ENCODE data around the gene PDX1.

Gene PDX1

GRCh38 chr13:27918041-27918917 lies 1.5 kb upstream of the PDX1 start:
- no peaks in the 10 kb centered on the region for H3K9me3 ChIP-seq (ENCODE audit: low read length)
- H3K4me2 ChIP-seq (ENCODE audit: low read length) = no peak overlapping the region
- no peaks in the 10 kb centered on the region for H3K9me2 ChIP-seq (ENCODE audit: low read depth, low read length)
- H3K9ac ChIP-seq (ENCODE audit: low read length) = no peak overlapping the region
- H3K36me3 ChIP-seq (ENCODE audit: insufficient read depth, low read length) = no peaks in the 10 kb centered on the region
- H3K27ac ChIP-seq (ENCODE audit: low read depth, low read length, poor library complexity, severe bottlenecking) = no peak overlapping the region
- no peaks in the 10 kb centered on the region for H4K20me1 ChIP-seq (ENCODE audit: insufficient read depth, low read length)
- no peak overlapping the region for H2AFZ ChIP-seq (ENCODE audit: low read length)
- H3K4me1 ChIP-seq (ENCODE audit: insufficient read depth, low read length, severe bottlenecking) = no peaks in the 10 kb centered on the region
- no peak overlapping the region for H3K4me3 ChIP-seq (ENCODE audit: low read depth, low read length, poor library complexity, severe bottlenecking)
- no peaks in the 10 kb centered on the region for H3K79me2 ChIP-seq (ENCODE audit: insufficient read depth, low read length)
- H3K27me3 ChIP-seq (ENCODE audit: insufficient read depth, low read length) = no peaks in the 10 kb centered on the region
- TF ChIP-seq CTCF (IDR thresholded peaks at IDR 0.05; ENCODE audit: low read length) (no peak), EZH2 (IDR thresholded peaks at IDR 0.05; ENCODE audit: borderline replicate concordance, low read length) (no peak)
- H3F3A ChIP-seq (ENCODE audit: insufficient read depth, low read length) = no peaks in the 10 kb centered on the region

GRCh38 chr13:27918918-27919658 lies 712 bp upstream of the PDX1 start:
- H3K4me3 ChIP-seq (ENCODE audit: low read depth, low read length, poor library complexity, severe bottlenecking) = no peak overlapping the region
- no peaks in the 10 kb centered on the region for H3K9me2 ChIP-seq (ENCODE audit: low read depth, low read length)
- no peak overlapping the region for H2AFZ ChIP-seq (ENCODE audit: low read length)
- H3K27ac ChIP-seq (ENCODE audit: low read depth, low read length, poor library complexity, severe bottlenecking) = no peak overlapping the region
- no peaks in the 10 kb centered on the region for H3K9me3 ChIP-seq (ENCODE audit: low read length)
- H3K4me2 ChIP-seq (ENCODE audit: low read length) = no peak overlapping the region
- H3K27me3 ChIP-seq (ENCODE audit: insufficient read depth, low read length) = no peaks in the 10 kb centered on the region
- H3K36me3 ChIP-seq (ENCODE audit: insufficient read depth, low read length) = no peaks in the 10 kb centered on the region
- H4K20me1 ChIP-seq (ENCODE audit: insufficient read depth, low read length) = no peaks in the 10 kb centered on the region
- H3K4me1 ChIP-seq (ENCODE audit: insufficient read depth, low read length, severe bottlenecking) = no peaks in the 10 kb centered on the region
- H3F3A ChIP-seq (ENCODE audit: insufficient read depth, low read length) = no peaks in the 10 kb centered on the region
- H3K9ac ChIP-seq (ENCODE audit: low read length) = no peak overlapping the region
- no peaks in the 10 kb centered on the region for H3K79me2 ChIP-seq (ENCODE audit: insufficient read depth, low read length)
- no peak for TF ChIP-seq CTCF (IDR thresholded peaks at IDR 0.05; ENCODE audit: low read length)
- TF ChIP-seq EZH2 (IDR thresholded peaks at IDR 0.05; ENCODE audit: borderline replicate concordance, low read length) = no peak

- H3K79me2 ChIP-seq (ENCODE audit: insufficient read depth, low read length) = no peaks in the 10 kb centered on the region
- H3K4me3 ChIP-seq (ENCODE audit: low read depth, low read length, poor library complexity, severe bottlenecking) = no peak overlapping the region
- no peaks in the 10 kb centered on the region for H4K20me1 ChIP-seq (ENCODE audit: insufficient read depth, low read length)
- H3K9me3 ChIP-seq (ENCODE audit: low read length) = no peaks in the 10 kb centered on the region
- TF ChIP-seq CTCF (IDR thresholded peaks at IDR 0.05; ENCODE audit: low read length) (no peak), EZH2 (IDR thresholded peaks at IDR 0.05; ENCODE audit: borderline replicate concordance, low read length) (no peak)
- no peak overlapping the region for H3K4me2 ChIP-seq (ENCODE audit: low read length)
- H3F3A ChIP-seq (ENCODE audit: insufficient read depth, low read length) = no peaks in the 10 kb centered on the region
- H2AFZ ChIP-seq (ENCODE audit: low read length) = no peak overlapping the region
- no peak overlapping the region for H3K9ac ChIP-seq (ENCODE audit: low read length)
- H3K9me2 ChIP-seq (ENCODE audit: low read depth, low read length) = no peaks in the 10 kb centered on the region
- H3K36me3 ChIP-seq (ENCODE audit: insufficient read depth, low read length) = no peaks in the 10 kb centered on the region
- H3K4me1 ChIP-seq (ENCODE audit: insufficient read depth, low read length, severe bottlenecking) = no peaks in the 10 kb centered on the region
- H3K27me3 ChIP-seq (ENCODE audit: insufficient read depth, low read length) = no peaks in the 10 kb centered on the region
- H3K27ac ChIP-seq (ENCODE audit: low read depth, low read length, poor library complexity, severe bottlenecking) = no peak overlapping the region
These were observed 204 bp upstream of the PDX1 start for GRCh38 chr13:27919659-27919933.
